ENCODE results near the gene SNTB2. TPM values are rescaled to one million over a fixed set of nuclear protein-coding genes. Genes with fewer than 3 reads are reported as not detected.
"Not testable (repeated sequence)": the region's sequence is repeated elsewhere in the genome, so short reads cannot be mapped to it uniquely, and the experiment has no call there.

Gene SNTB2
- total RNA-seq, 1 experiment from 2014 or later = 20.2 TPM

- H2BK5ac ChIP-seq (ENCODE audit: insufficient read length, low read length) = no peak overlapping the region
- no peak overlapping the region for H3K9ac ChIP-seq (ENCODE audit: extremely low read depth, insufficient read length, low read length)
- TF ChIP-seq CTCF (conservative IDR thresholded peaks at IDR 0.05) = no peak
- no peak overlapping the region for H2AK5ac ChIP-seq (ENCODE audit: insufficient read length, low read length)
- H3K4me1 ChIP-seq (ENCODE audit: insufficient read depth, low read length) = no peaks in the 10 kb centered on the region; the same call in 1 of the 2 replicates
- H4K91ac ChIP-seq (ENCODE audit: insufficient read length, low read depth, low read length) = no peak overlapping the region
- H3K27ac Mint-ChIP-seq = no peak overlapping the region
- no peaks in the 10 kb centered on the region for H3K27me3 Mint-ChIP-seq (ENCODE audit: low read depth)
- H4K5ac ChIP-seq (ENCODE audit: insufficient read length, low read depth, low read length) = no peak overlapping the region
- H3K9me3 ChIP-seq (ENCODE audit: control insufficient read depth, low read depth, low read length) = no peaks in the 10 kb centered on the region
- no peaks in the 10 kb centered on the region for H3K27me3 ChIP-seq (ENCODE audit: insufficient read depth, low read length)
- H2BK15ac ChIP-seq (ENCODE audit: low read depth, low read length) = no peak overlapping the region
- no peak overlapping the region for H3K4me2 ChIP-seq (ENCODE audit: insufficient read depth, insufficient read length, low read length)
- H4K8ac ChIP-seq (replicated peaks; ENCODE audit: insufficient read length, low read depth, low read length) = no peak overlapping the region
- no peak overlapping the region for H3K56ac ChIP-seq (ENCODE audit: insufficient read length, low read depth, low read length)
- no peaks in the 10 kb centered on the region for H3K9me3 Mint-ChIP-seq
- WGBS (ENCODE audit: extremely low coverage, insufficient read length, low lambda C conversion rate) = no CpG with 5 or more reads among the region's 2 CpGs
- no peak overlapping the region for H3K27ac ChIP-seq (ENCODE audit: insufficient read length, low read depth, low read length)
- H4K20me1 ChIP-seq (ENCODE audit: control insufficient read depth, insufficient read depth, insufficient read length) = no peaks in the 10 kb centered on the region
- no peak overlapping the region for H3K4me3 Mint-ChIP-seq
- H2BK20ac ChIP-seq (ENCODE audit: low read depth, low read length, poor library complexity, severe bottlenecking) = no peak overlapping the region
- H3K4me1 Mint-ChIP-seq = peaks cover 7 to 11% of the 10 kb centered on the region in 2 experiments; a peak in 3 of 4 replicates
- no peak overlapping the region for H3T11ph ChIP-seq (ENCODE audit: low read length)
- H2AFZ ChIP-seq (ENCODE audit: low read length) = no peak overlapping the region
- H3K18ac ChIP-seq (ENCODE audit: insufficient read length, low read depth, low read length) = no peak overlapping the region
- no peaks in the 10 kb centered on the region for H3K79me1 ChIP-seq (ENCODE audit: insufficient read depth, low read depth, low read length, poor library complexity, severe bottlenecking)
- peaks cover 17% of the 10 kb centered on the region for H3K79me2 ChIP-seq (ENCODE audit: insufficient read depth, low read length)
- DNase-seq = no peak
- H3K23ac ChIP-seq (ENCODE audit: insufficient read length, low read depth, low read length) = no peak overlapping the region
- peaks cover 49 to 85% (median 80%) of the 10 kb centered on the region in 3 experiments; a peak in 6 of 7 replicates for H3K36me3 Mint-ChIP-seq (ENCODE audit: insufficient read depth in 1 of 3, low read depth in 3 of 3)
- H3K14ac ChIP-seq (ENCODE audit: insufficient read depth, low read length) = no peak overlapping the region
- no peak overlapping the region for H2BK12ac ChIP-seq (ENCODE audit: insufficient read length, low read depth, low read length)
- H3K4ac ChIP-seq (ENCODE audit: low read depth, low read length) = no peak overlapping the region
- H3K23me2 ChIP-seq (ENCODE audit: insufficient read length, low read depth, low read length, poor library complexity, severe bottlenecking) = no peaks in the 10 kb centered on the region
- no peak overlapping the region for H2BK120ac ChIP-seq (ENCODE audit: low read depth, low read length, poor library complexity, severe bottlenecking)
Measured at GRCh38 chr16:69138608-69139007, 48.4 kb upstream of the SNTB2 start.

GRCh38 chr16:69139464-69139863 lies 47.5 kb upstream of the SNTB2 start:
- not testable (repeated sequence) for H4K5ac ChIP-seq (ENCODE audit: insufficient read length, low read depth, low read length); H2BK5ac ChIP-seq (ENCODE audit: insufficient read length, low read length); H3K23ac ChIP-seq (ENCODE audit: insufficient read length, low read depth, low read length); H3K4me2 ChIP-seq (ENCODE audit: insufficient read depth, insufficient read length, low read length); H3K79me2 ChIP-seq (ENCODE audit: insufficient read depth, low read length); H2AFZ ChIP-seq (ENCODE audit: low read length); H2BK120ac ChIP-seq (ENCODE audit: low read depth, low read length, poor library complexity, severe bottlenecking); H3K4ac ChIP-seq (ENCODE audit: low read depth, low read length); H3K27ac ChIP-seq (ENCODE audit: insufficient read length, low read depth, low read length); DNase-seq; H3K9me3 Mint-ChIP-seq; H3K4me1 Mint-ChIP-seq; H3K27me3 Mint-ChIP-seq (ENCODE audit: low read depth); H2BK15ac ChIP-seq (ENCODE audit: low read depth, low read length); H3K27ac Mint-ChIP-seq; H3K18ac ChIP-seq (ENCODE audit: insufficient read length, low read depth, low read length); H2BK12ac ChIP-seq (ENCODE audit: insufficient read length, low read depth, low read length); H3K4me3 Mint-ChIP-seq; H4K91ac ChIP-seq (ENCODE audit: insufficient read length, low read depth, low read length); H4K8ac ChIP-seq (replicated peaks; ENCODE audit: insufficient read length, low read depth, low read length); H3K23me2 ChIP-seq (ENCODE audit: insufficient read length, low read depth, low read length, poor library complexity, severe bottlenecking); H4K20me1 ChIP-seq (ENCODE audit: control insufficient read depth, insufficient read depth, insufficient read length); H3K14ac ChIP-seq (ENCODE audit: insufficient read depth, low read length); H2AK5ac ChIP-seq (ENCODE audit: insufficient read length, low read length); H3K9me3 ChIP-seq (ENCODE audit: control insufficient read depth, low read depth, low read length); H3K79me1 ChIP-seq (ENCODE audit: insufficient read depth, low read depth, low read length, poor library complexity, severe bottlenecking); H2BK20ac ChIP-seq (ENCODE audit: low read depth, low read length, poor library complexity, severe bottlenecking); H3K4me1 ChIP-seq (ENCODE audit: insufficient read depth, low read length); H3T11ph ChIP-seq (ENCODE audit: low read length); H3K9ac ChIP-seq (ENCODE audit: extremely low read depth, insufficient read length, low read length); H3K27me3 ChIP-seq (ENCODE audit: insufficient read depth, low read length); H3K56ac ChIP-seq (ENCODE audit: insufficient read length, low read depth, low read length)
- no CpG with 5 or more reads among the region's 7 CpGs for WGBS (ENCODE audit: extremely low coverage, insufficient read length, low lambda C conversion rate)
- peaks cover 56 to 86% (median 80%) of the 10 kb centered on the region in 3 experiments; a peak in 6 of 7 replicates for H3K36me3 Mint-ChIP-seq (ENCODE audit: insufficient read depth in 1 of 3, low read depth in 3 of 3)
